ENCODE results near the gene RPL26.
"Not testable (repeated sequence)": the region's sequence is repeated elsewhere in the genome, so short reads cannot be mapped to it uniquely, and the experiment has no call there.

RPL26 gene

GRCh38 chr17:8380049-8380448 lies 2.9 kb downstream of the RPL26 start:
- Histone ChIP-seq H3K27me3 (replicated peaks; ENCODE audit: insufficient read depth, low read length) (no peaks in the 10 kb centered on the region), H3K79me2 (ENCODE audit: low read length) (peaks cover 52% of the 10 kb centered on the region), H4K20me1 (ENCODE audit: insufficient read depth, low read length) (peaks cover 30% of the 10 kb centered on the region), H3K4me1 (ENCODE audit: low read length) (peaks cover 26% of the 10 kb centered on the region), H3K9me2 (replicated peaks; ENCODE audit: insufficient read depth, low read length) (no peaks in the 10 kb centered on the region), H3K27ac (ENCODE audit: low read length) (no peak overlapping the region), H3F3A (ENCODE audit: insufficient read depth, low read length) (peaks cover 58% of the 10 kb centered on the region), H3K9me3 (replicated peaks; ENCODE audit: insufficient read depth, low read length) (no peaks in the 10 kb centered on the region), H3K4me3 (ENCODE audit: low read length) (no peak overlapping the region), H3K9ac (ENCODE audit: low read length) (no peak overlapping the region), H3K4me2 (ENCODE audit: low read depth, low read length) (peak overlapping the region; percentile 80), H3K36me3 (replicated peaks; ENCODE audit: insufficient read depth, low read length) (peaks cover 19% of the 10 kb centered on the region), H2AFZ (ENCODE audit: low read length) (no peak overlapping the region)
- no peak for DNase-seq
- no peak for TF ChIP-seq EZH2 (optimal IDR thresholded peaks at IDR 0.05; ENCODE audit: low read depth, low read length)
- no peak for TF ChIP-seq EZH2phosphoT487 (IDR thresholded peaks at IDR 0.05; ENCODE audit: low read length)
- TF ChIP-seq CTCF (IDR thresholded peaks at IDR 0.05; ENCODE audit: low read length): no peak

GRCh38 chr17:8378117-8378516 lies 4.9 kb downstream of the RPL26 start:
- Histone ChIP-seq H3K79me2 (ENCODE audit: low read length) (peaks cover 52% of the 10 kb centered on the region), H3K4me1 (ENCODE audit: low read length) (peaks cover 26% of the 10 kb centered on the region), H3K36me3 (replicated peaks; ENCODE audit: insufficient read depth, low read length) (peaks cover 19% of the 10 kb centered on the region), H4K20me1 (ENCODE audit: insufficient read depth, low read length) (peaks cover 30% of the 10 kb centered on the region), H3F3A (ENCODE audit: insufficient read depth, low read length) (peaks cover 58% of the 10 kb centered on the region)
- H3K4me2 ChIP-seq (ENCODE audit: low read depth, low read length); DNase-seq; H3K9me2 ChIP-seq (replicated peaks; ENCODE audit: insufficient read depth, low read length); H3K9me3 ChIP-seq (replicated peaks; ENCODE audit: insufficient read depth, low read length); H3K4me3 ChIP-seq (ENCODE audit: low read length); H3K9ac ChIP-seq (ENCODE audit: low read length); H2AFZ ChIP-seq (ENCODE audit: low read length); H3K27ac ChIP-seq (ENCODE audit: low read length); H3K27me3 ChIP-seq (replicated peaks; ENCODE audit: insufficient read depth, low read length): not testable (repeated sequence)

- TF ChIP-seq EZH2 (optimal IDR thresholded peaks at IDR 0.05; ENCODE audit: low read depth, low read length): no peak
- TF ChIP-seq EZH2phosphoT487 (IDR thresholded peaks at IDR 0.05; ENCODE audit: low read length): no peak
- no peak for TF ChIP-seq CTCF (IDR thresholded peaks at IDR 0.05; ENCODE audit: low read length)
- Histone ChIP-seq H3F3A (ENCODE audit: insufficient read depth, low read length) (peaks cover 64% of the 10 kb centered on the region), H3K36me3 (replicated peaks; ENCODE audit: insufficient read depth, low read length) (peaks cover 19% of the 10 kb centered on the region), H3K4me3 (ENCODE audit: low read length) (no peak overlapping the region), H3K9me3 (replicated peaks; ENCODE audit: insufficient read depth, low read length) (no peaks in the 10 kb centered on the region), H3K9me2 (replicated peaks; ENCODE audit: insufficient read depth, low read length) (no peaks in the 10 kb centered on the region), H3K27ac (ENCODE audit: low read length) (peak overlapping the region; percentile 70; the same call in 1 of the 2 replicates), H3K27me3 (replicated peaks; ENCODE audit: insufficient read depth, low read length) (no peaks in the 10 kb centered on the region), H3K4me1 (ENCODE audit: low read length) (peaks cover 32% of the 10 kb centered on the region), H3K9ac (ENCODE audit: low read length) (no peak overlapping the region; the same call in 1 of the 2 replicates), H3K79me2 (ENCODE audit: low read length) (peaks cover 46% of the 10 kb centered on the region), H3K4me2 (ENCODE audit: low read depth, low read length) (peak overlapping the region; percentile 61), H4K20me1 (ENCODE audit: insufficient read depth, low read length) (peaks cover 30% of the 10 kb centered on the region), H2AFZ (ENCODE audit: low read length) (no peak overlapping the region)
- no peak for DNase-seq
Observed at GRCh38 chr17:8377422-8377821, 5.6 kb downstream of the RPL26 start.

GRCh38 chr17:8376271-8377067 lies 6.5 kb downstream of the RPL26 start, which contains the start of gene KRABD2:
KRABD2 (minus strand) TSS chr17:8376704.
- Histone ChIP-seq H3K9me2 (replicated peaks; ENCODE audit: insufficient read depth, low read length) (no peaks in the 10 kb centered on the region), H3K4me3 (ENCODE audit: low read length) (peak within 1 kb of the TSS; percentile 72), H3K27me3 (replicated peaks; ENCODE audit: insufficient read depth, low read length) (no peaks in the 10 kb centered on the region), H3K4me2 (ENCODE audit: low read depth, low read length) (peak within 1 kb of the TSS; percentile 61), H3K27ac (ENCODE audit: low read length) (peak within 1 kb of the TSS; percentile 70; the same call in 1 of the 2 replicates), H2AFZ (ENCODE audit: low read length) (peak within 1 kb of the TSS; percentile 28), H3K36me3 (replicated peaks; ENCODE audit: insufficient read depth, low read length) (peaks cover 19% of the 10 kb centered on the region), H4K20me1 (ENCODE audit: insufficient read depth, low read length) (peaks cover 30% of the 10 kb centered on the region), H3K4me1 (ENCODE audit: low read length) (peaks cover 40% of the 10 kb centered on the region), H3K79me2 (ENCODE audit: low read length) (peaks cover 36% of the 10 kb centered on the region), H3K9ac (ENCODE audit: low read length) (peak within 1 kb of the TSS; percentile 55; the same call in 1 of the 2 replicates), H3F3A (ENCODE audit: insufficient read depth, low read length) (peaks cover 62% of the 10 kb centered on the region), H3K9me3 (replicated peaks; ENCODE audit: insufficient read depth, low read length) (no peaks in the 10 kb centered on the region)
- TF ChIP-seq CTCF (IDR thresholded peaks at IDR 0.05; ENCODE audit: low read length): peak; percentile 64
- TF ChIP-seq EZH2phosphoT487 (IDR thresholded peaks at IDR 0.05; ENCODE audit: low read length): no peak
- TF ChIP-seq EZH2 (optimal IDR thresholded peaks at IDR 0.05; ENCODE audit: low read depth, low read length): no peak
- DNase-seq: peak; percentile 91
